ENCODE data around the gene BTBD2.
"Not testable (repeated sequence)": the region's sequence is repeated elsewhere in the genome, so short reads cannot be mapped to it uniquely, and the experiment has no call there.

The BTBD2 gene

DNA sequence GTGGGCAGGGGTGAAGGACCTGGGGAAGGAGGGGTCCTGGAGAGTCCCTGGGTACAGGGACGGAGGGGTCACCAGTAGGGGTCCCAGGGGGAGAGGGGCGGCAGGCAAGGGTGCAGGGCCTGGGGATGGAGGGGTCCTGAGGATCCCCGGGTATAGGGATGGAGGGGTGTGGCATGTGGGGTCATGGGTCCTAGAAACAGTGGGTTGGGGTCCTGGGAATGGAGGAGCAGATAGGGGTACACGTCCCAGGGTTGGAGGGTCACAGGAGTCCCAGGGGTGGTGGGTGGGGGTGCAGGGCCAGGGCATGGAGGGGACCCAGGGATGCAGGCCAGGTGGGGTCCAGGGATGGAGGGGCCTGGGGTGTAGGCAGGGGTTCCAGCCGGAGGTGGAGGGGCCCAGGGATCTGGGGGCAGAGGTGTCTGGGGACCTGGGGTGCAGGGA, 1.4 kb downstream of the BTBD2 start:
- DNase-seq (ENCODE audit: low read depth): no peak

DNA sequence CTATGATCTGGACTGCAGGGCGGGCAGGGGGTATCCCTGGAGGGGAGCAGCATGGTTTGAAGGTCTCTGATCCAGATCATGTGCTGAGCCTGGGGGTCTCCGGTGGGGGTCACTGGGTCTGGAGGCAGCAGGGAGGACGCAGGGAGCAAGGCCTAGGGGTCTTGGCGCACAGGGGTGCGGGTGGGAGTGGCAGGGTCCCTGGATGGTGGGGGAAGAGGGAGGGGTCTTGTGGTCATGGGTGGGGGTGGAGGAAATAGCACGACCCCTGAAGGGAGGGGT, 1.9 kb downstream of the BTBD2 start:
- DNase-seq (ENCODE audit: low read depth): no peak

GRCh38 chr19:2012941-2013682, 2.4 kb downstream of the BTBD2 start:
- DNase-seq (ENCODE audit: low read depth): no peak

DNA sequence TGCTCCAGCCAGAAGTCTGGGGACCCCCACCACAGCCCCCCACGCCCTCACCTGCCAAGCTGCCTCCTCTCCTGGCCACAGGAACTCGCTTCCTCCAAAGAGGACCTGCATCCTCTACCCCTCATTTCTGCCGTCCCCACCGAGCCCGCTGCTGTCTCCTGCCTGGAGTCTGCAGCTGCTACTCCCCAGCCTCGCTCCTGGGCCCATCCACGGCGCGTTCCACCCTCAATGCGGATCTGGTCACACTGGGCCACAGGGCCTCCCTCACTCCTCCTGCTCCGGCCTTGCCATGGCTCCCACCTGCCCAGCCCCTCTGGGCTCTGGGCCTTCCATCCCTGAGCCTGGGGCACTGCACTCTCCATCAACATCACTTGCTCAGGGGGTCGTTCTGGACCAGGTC, 4.3 kb downstream of the BTBD2 start:
- no peak for DNase-seq (ENCODE audit: low read depth)

DNA sequence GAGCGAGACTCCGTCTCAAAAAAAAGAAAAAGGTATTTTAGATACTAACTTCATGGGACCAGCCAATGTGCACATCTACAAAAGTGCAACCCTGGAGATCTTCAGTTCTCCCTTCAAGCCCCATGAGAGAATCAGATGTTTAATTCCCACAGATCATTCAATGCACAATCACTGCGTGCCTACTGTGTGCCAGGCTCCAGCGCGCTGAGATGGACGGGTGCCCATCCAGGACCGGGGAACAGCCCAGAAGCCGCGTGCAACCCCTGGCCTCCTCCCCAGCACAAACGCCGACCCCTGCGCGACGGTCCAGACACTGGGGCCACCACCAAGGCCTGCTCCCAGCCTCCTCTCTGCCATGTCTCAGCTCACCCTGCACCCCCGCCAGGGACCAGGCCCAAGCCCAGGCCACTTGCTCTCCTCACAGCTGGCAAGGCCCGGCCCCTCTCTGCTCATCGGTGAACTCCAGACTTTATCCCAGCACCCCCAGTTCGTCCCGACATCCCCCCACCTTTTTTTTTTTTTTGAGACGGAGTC, 5.3 kb downstream of the BTBD2 start:
- DNase-seq (ENCODE audit: low read depth): no peak

DNA sequence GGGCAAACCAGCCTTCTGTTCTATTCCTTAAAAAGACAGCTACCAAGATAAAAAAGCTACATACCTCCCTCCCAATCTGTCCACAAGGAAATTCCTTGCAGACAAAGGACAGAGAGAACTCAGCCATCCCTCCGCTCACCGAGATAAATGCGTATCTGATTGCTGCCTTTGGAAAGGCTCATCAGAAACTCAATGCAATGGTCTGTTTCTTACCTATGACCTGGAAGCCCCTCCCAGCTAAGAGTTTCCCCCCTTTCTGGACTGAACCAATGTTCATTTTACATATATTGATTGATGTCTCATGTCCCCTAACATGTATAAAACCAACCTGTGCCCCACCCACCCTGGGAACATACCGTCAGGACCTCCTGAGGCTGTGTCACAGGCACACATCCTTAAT, 11.6 kb downstream of the BTBD2 start:
- no peak for DNase-seq (ENCODE audit: low read depth)

DNA sequence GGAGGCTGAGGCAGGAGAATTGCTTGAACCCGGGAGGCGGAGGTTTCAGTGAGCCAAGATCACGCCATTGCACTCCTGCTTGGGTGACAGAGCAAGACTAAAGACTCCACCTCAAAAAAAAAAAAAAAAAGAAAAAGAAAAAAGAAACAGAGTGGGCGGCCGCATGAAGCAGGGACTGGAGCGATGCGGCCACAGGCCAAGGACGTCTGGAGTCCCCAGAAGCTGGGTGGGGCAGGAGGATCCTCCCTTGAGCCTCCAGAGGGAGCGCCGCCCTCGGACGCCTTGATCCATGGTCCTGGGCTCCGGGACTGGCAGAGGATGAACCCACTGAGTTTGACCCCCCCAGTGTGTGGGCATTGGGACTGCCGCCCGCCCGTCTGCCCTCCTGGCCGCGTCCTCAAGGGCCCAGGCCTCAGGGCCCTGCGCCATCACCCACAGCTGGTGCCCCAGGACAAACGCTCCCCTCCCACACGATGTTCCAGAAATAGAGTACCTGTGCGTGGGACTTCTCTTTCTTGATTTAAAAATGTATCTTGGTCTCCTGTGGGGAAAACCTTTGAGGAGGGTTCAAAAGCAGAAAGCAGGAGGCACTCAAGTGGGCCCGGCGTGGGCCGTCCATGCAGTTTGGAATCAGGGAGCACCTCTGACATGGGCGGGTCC, 15.5 kb downstream of the BTBD2 start:
- DNase-seq (ENCODE audit: low read depth): no peak

DNA sequence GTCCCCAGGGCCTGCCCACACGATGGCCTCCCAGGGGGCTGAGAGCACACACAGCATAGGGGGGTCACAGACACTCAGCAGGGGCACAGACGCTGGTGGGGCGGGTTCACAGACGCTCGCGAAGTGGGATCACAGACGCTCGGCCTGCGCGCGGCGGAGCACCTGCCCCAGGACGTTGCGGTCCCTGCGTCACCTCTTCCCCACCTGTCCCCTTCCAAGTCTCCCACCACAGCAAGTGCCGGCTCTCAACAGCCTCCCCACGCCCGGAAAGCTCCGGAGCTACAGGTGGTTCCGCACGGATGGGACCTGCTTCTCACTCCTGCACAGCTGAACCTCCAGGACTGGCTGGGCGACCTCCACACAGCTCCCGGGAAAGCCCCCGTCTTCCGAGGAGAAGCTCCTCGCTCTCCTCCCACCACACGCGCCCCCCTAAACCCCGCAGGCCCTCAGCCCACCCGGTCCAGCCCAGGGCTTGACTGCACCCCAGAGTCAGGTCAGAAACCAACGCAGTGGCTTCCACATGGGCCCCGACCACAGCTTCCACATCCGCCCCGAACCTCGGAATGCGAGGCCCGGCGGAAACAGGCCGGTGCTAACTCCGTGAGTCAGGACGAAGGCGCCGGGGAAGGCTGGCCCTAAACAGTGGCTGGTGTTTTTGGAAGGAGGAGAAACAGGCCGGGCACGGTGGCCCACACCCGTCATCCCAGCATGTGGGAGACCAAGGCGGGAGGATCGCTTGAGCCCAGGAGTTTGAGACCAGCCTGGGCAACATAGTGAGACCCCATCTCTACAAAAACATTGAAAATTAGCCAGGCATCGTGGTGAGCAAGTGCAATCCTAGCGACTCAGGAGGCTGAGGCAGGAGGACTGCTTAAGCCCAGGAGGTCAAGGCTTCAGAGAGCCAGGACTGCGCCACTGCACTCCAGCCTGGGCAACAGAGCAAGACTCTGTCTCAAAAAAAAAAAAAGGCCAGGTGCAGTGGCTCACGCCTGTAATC, 16.5 kb downstream of the BTBD2 start:
- no peak for DNase-seq (ENCODE audit: low read depth)

DNA sequence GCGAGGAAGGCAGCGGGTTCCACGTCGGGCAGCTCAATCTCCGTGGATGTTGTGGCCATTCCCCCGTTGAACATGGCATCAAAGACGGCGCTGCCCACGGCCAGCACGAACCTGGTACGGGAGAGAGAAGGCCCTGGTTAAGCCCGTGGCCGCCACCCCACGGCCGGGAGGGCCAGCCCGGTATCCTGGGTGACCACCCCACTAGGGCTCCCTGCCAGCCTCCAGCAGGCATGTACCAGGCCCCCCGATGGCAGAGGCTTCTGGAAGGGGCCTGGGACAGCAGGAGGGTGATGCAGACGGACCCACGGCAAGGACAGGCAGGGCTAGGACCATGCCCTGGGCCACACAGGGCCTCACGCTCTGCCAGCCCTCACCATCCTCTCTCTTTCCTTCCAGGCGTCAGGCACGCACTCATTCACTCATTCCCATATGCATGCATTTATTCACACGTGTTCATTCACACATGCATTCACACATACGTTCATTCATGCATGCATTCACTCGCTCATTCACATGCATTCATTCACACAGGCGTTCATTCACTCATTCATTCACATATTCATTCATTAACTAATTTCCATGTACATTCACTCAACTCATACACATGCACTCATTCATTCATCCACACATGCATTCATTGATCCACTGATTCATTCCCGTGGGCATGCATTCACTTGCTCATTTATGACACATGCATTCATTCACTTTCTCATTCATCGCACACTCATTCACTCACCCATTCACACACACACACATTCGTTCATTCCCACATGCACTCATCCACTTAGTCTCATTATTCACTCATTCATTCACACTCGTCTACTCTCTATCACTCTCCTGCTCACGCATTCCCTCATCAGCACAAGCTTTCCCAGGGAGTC, 17.9 kb downstream of the BTBD2 start:
- no peak for DNase-seq (ENCODE audit: low read depth)

- DNase-seq (ENCODE audit: low read depth): no peak
These were observed 22.7 kb downstream of the BTBD2 start for GRCh38 chr19:1992759-1993260.

DNA sequence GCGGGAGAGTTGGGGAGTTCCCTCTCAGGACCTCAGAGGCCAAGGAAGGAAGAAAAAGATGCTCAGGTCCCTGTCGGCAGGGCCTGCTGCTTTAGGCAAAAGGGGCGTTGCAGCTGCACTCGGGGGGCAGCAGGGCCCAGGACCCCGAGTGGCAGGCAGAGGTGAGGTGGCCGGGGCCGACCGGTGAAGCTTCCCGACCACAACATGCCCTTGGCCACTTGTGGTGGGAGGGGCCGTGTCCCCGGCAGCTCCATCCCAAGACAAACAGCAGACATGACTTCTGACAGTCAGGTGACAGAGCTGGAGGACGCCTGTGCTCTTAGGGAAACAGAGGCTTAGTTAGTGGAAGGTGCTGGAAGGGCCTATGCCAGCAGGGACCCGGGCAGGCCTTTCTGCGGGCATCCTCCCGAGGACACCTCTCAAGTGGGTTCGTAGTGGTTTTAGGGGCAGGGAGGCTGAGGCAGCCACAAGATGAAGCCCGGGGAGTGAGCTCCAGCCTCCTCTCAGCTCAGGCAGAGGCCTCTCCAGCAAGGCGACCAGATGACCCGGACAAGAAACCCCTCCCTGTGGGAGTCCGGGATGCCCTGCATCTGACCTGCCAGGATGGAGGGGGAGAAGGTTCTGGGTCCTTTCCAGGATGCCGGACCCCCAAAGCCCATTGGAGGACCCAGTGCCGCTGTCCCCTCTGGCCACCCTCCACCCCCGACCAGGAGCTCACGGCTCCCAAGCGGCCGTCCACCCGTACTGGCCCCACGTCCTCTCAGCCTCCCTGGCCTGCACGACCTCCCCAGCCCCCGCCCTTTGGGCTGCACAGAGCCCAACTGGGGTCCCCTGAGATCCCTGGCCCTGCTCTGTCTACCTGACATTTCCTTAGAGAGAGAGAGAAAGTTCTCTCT, 24.2 kb downstream of the BTBD2 start:
- DNase-seq (ENCODE audit: low read depth): no peak

DNA sequence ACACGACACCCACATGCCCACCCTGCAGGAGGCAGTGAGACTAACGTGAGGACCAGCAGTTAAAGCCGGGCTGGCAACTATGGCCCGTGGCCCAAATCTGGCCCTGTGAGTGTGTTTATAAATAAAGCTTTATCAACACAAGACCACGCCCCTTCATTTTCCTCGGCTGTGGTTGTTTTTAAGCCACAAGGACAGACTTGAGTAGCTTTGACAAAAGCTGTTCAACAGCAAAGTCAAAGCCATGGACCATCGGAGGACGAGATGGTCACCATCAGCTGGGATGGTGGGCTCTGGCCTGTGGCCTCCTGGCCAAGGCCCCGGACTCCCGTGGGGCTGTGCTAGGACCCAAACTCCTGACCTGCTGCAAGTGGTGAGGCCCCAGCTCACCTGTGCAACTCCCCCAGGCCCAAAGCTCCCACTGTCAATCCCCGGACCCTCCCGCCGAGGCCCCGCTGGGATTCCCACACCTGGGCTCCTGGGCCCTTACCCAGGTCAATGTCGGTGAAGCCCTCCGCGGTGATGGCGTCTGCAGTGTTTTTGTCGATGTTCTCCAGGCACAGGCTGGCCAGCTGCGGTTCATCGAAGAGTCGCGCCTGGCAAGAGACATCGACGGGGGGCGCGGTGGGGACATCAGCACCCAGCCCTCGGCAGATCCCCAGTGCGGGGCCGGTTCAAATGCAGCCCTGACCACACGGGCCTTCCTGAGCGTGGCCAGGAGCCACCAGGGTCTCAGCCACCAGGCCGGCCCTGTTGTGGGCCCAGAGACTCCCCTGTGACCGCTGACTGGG, 25.1 kb downstream of the BTBD2 start:
- DNase-seq (ENCODE audit: low read depth): no peak

- DNase-seq (ENCODE audit: low read depth): no peak
These were observed 25.8 kb downstream of the BTBD2 start for GRCh38 chr19:1989513-1990229.

DNA sequence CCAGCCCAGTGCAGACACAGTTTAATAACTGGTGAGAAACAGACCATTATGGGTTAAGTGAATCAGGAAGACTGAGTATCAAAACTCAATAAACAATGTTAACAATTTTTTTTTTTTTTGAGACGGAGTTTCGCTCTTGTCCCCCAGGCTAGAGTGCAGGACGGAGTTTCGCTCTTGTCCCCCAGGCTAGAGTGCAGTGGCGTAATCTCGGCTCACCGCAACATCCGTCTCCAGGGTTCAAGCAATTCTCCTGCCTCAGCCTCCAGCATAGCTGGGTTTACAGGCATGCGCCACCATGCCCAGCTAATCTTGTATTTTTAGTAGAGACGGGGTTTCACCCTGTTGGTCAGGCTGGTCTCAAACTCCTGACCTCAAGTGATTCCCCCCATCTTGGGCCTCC, 27.1 kb downstream of the BTBD2 start:
- not testable (repeated sequence) for DNase-seq (ENCODE audit: low read depth)

DNA sequence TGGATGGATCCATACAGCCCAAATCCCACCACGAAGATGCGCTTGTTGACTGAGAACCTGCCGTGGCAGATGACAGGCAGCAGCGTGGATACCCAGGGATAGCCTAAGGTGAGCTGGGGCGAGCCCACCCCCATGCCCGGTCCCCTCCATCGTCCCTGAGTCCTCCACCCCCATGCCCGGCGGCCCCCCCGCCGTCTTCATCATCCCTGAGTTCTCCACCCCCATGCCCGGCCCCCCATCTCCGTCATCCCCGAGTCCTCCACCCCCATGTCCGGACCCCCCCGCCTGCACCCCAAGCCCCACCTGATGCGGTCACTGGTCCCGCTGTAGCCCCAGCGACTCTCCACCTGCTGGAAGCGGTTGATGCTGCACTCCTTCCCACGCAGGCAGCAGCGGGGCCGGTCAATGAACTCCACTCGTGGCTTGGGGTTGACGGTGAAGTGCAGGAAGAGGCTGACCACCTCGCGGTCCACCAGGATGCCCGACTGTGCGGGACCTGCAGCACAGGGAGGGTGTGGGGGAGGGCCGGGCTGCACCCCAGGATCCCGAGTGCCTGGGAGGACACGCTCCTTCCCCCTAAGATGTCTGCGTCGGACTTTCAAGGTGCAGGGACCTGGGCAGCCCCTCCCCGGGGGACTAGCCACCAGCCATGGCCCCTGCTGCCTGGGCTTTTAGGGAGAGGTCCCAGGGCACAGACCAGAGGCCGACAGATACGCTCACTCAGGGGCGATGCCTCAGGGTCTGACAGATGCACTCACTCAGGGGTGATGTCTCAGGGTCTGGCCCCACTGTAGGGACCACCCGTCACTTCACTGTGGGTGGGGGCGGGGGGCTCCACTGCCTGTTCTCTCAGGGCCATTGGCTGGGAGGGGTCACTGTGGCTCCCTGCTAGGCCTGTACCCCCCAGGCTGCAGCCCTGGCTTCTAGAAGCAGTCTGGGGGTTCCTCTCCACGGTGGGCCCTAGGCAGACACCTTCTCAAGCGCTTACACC, 28.0 kb downstream of the BTBD2 start:
- DNase-seq (ENCODE audit: low read depth): no peak

DNA sequence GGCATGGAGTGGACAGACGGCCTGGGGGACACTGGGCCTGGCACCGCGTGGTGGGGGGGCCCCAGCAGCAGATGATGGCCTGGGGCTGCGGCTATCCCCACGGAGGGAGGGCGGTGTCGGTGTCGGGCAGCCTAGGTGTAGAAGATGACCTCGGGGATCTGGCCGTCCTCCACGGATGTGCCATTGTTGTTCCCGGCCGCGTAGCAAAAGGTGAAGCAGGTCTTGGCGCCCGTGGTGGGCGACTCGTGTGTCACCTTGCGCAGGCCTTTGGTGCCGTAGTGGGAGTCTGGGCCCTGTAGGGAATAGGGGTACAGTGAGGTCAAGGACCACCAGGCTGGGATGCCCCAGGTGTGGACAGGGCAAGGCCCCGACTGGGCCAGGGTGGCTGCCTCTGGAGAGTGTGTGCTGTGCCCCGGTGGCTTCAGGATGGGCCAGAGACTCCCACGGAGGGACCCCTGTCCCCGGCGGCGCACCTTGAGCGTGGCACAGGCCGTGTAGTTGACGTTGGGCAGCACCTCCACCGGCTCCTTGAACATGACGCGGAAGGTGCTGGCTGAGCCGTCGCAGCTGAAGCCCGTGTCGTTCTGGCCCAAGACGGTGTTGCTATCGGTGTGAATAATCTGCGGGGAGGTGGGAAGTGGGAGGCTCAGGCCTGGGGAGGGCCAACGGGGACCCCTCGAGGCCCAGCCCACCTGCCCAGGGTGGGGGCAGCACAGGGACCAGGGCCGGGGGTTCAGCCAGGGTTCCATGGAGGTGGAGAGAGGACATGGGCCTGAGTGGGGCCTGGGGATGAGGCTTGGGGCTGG, 29.0 kb downstream of the BTBD2 start:
- no peak for DNase-seq (ENCODE audit: low read depth)
